ENCODE data around the gene PARD6B. TPM values are rescaled to one million over a fixed set of nuclear protein-coding genes. Genes with fewer than 3 reads are reported as not detected.

Gene PARD6B
- total and polyA plus RNA-seq, 2 of the 4 experiments (the other 2 are of a cell fraction): 0.17 to 0.90 TPM

DNA sequence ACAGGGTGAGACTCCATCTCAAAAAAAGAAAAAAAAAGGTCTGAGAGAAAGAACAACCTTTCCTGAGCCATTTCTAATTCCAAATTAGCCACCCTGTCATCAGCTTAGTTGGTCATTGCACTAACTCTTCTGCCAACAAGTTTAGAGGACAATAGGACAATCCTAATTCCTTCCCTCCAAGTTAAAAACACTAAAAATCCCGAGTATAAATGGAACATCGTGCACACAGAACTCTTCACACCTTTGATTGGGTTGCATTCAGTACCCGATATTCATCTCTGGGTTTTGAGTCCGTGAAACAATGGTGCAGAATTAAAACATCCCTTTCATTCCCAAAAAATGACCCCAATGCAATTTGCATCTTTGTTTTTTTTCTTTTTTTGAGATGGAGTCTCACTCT lies 23.0 kb downstream of the PARD6B start:
- no peak overlapping the region for H3K23ac ChIP-seq (ENCODE audit: low read depth, low read length)
- ChIA-PET CTCF (no interaction called here), POLR2A (ENCODE audit: unreplicated experiment) (no interaction called here)
- in situ Hi-C loops (cut with MboI; ENCODE audit: low sequenced_read_pairs) (no loop called here), dilution Hi-C loops (cut with HindIII; ENCODE audit: low sequenced_read_pairs, unreplicated experiment) (no loop called here), intact Hi-C loops (cut with micrococcal nuclease) (no loop called here)
- no peak overlapping the region for H3K4me3 ChIP-seq (ENCODE audit: insufficient read depth, low read depth, low read length)
- H4K91ac ChIP-seq (ENCODE audit: insufficient read depth, low read depth, low read length): no peak overlapping the region
- H3K79me1 ChIP-seq (ENCODE audit: low read depth in 1 of 2, low read length in 2 of 2): no peaks in the 10 kb centered on the region
- no peak overlapping the region for H2BK20ac ChIP-seq (ENCODE audit: low read depth, low read length)
- no peak overlapping the region for H2AFZ ChIP-seq (replicated peaks; ENCODE audit: low read length, poor library complexity)
- H3K14ac ChIP-seq (replicated peaks; ENCODE audit: low read depth, low read length): no peak overlapping the region
- no peak overlapping the region for H3K4me2 ChIP-seq (ENCODE audit: low read depth, low read length)
- BruUV-seq (replicated peaks): no TSS peak
- H2AK5ac ChIP-seq (ENCODE audit: low read depth, low read length): no peak overlapping the region
- H3K9ac ChIP-seq (ENCODE audit: low read depth, low read length): no peak overlapping the region
- no peaks in the 10 kb centered on the region for H3K9me1 ChIP-seq (ENCODE audit: insufficient read depth, low read length)
- WGBS, 2 experiments (ENCODE audit: extremely low coverage in 2 of 2, insufficient read length in 1 of 2): 93% methylated on average over 3 of the region's 4 CpGs; no CpG with 5 or more reads in 1 of the 2 experiments
- no peak overlapping the region for H3K27ac ChIP-seq (ENCODE audit: insufficient read depth, low read length)
- H2BK120ac ChIP-seq (ENCODE audit: low read depth, low read length): no peak overlapping the region
- H4K8ac ChIP-seq (ENCODE audit: low read depth in 2 of 2, low read length in 2 of 2): no peak overlapping the region
- no peak overlapping the region for H3K56ac ChIP-seq (ENCODE audit: extremely low read depth, insufficient read depth, low read length)
- TF ChIP-seq RFX5 (IDR thresholded peaks at IDR 0.05; ENCODE audit: low read depth, low read length): no peak
- TF ChIP-seq SMC3 (IDR thresholded peaks at IDR 0.05; ENCODE audit: low read depth, low read length): no peak
- no peak for TF ChIP-seq FOS (IDR thresholded peaks at IDR 0.05; ENCODE audit: low read depth, low read length)
- TF ChIP-seq, protein P1, sequence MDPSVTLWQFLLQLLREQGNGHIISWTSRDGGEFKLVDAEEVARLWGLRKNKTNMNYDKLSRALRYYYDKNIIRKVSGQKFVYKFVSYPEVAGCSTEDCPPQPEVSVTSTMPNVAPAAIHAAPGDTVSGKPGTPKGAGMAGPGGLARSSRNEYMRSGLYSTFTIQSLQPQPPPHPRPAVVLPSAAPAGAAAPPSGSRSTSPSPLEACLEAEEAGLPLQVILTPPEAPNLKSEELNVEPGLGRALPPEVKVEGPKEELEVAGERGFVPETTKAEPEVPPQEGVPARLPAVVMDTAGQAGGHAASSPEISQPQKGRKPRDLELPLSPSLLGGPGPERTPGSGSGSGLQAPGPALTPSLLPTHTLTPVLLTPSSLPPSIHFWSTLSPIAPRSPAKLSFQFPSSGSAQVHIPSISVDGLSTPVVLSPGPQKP (IDR thresholded peaks at IDR 0.05; ENCODE audit: borderline replicate concordance, low read depth, low read length): no peak
- TF ChIP-seq MAFK (IDR thresholded peaks at IDR 0.05; ENCODE audit: low read depth, low read length): no peak
- TF ChIP-seq RAD21 (IDR thresholded peaks at IDR 0.05; ENCODE audit: low read length): no peak
- TF ChIP-seq, protein P2, sequence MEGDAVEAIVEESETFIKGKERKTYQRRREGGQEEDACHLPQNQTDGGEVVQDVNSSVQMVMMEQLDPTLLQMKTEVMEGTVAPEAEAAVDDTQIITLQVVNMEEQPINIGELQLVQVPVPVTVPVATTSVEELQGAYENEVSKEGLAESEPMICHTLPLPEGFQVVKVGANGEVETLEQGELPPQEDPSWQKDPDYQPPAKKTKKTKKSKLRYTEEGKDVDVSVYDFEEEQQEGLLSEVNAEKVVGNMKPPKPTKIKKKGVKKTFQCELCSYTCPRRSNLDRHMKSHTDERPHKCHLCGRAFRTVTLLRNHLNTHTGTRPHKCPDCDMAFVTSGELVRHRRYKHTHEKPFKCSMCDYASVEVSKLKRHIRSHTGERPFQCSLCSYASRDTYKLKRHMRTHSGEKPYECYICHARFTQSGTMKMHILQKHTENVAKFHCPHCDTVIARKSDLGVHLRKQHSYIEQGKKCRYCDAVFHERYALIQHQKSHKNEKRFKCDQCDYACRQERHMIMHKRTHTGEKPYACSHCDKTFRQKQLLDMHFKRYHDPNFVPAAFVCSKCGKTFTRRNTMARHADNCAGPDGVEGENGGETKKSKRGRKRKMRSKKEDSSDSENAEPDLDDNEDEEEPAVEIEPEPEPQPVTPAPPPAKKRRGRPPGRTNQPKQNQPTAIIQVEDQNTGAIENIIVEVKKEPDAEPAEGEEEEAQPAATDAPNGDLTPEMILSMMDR (conservative IDR thresholded peaks at IDR 0.05; ENCODE audit: low read depth, low read length): no peak
- no peak for TF ChIP-seq RCOR1 (IDR thresholded peaks at IDR 0.05; ENCODE audit: insufficient replicate concordance, low read length)
- TF ChIP-seq MAZ (IDR thresholded peaks at IDR 0.05; ENCODE audit: borderline replicate concordance, low read depth, low read length): no peak
- TF ChIP-seq, protein P3, sequence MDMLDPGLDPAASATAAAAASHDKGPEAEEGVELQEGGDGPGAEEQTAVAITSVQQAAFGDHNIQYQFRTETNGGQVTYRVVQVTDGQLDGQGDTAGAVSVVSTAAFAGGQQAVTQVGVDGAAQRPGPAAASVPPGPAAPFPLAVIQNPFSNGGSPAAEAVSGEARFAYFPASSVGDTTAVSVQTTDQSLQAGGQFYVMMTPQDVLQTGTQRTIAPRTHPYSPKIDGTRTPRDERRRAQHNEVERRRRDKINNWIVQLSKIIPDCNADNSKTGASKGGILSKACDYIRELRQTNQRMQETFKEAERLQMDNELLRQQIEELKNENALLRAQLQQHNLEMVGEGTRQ (IDR thresholded peaks at IDR 0.05; ENCODE audit: low read depth, low read length): no peak
- TF ChIP-seq BHLHE40 (IDR thresholded peaks at IDR 0.05; ENCODE audit: low read depth, low read length): no peak
- TF ChIP-seq POLR2A (IDR thresholded peaks at IDR 0.05; ENCODE audit: low read depth, low read length): no peak
- no peak for TF ChIP-seq CEBPB (IDR thresholded peaks at IDR 0.05; ENCODE audit: low read depth, low read length)
- no peak for TF ChIP-seq MXI1 (IDR thresholded peaks at IDR 0.05; ENCODE audit: borderline replicate concordance, low read depth, low read length)
- no peak for TF ChIP-seq NFE2L2 (IDR thresholded peaks at IDR 0.05; ENCODE audit: low read depth, low read length)
- no peak for TF ChIP-seq CHD1 (IDR thresholded peaks at IDR 0.05; ENCODE audit: low read depth, low read length)
- no peak overlapping the region for H2BK5ac ChIP-seq (ENCODE audit: low read depth, low read length, poor library complexity, severe bottlenecking)
- no peaks in the 10 kb centered on the region for H3K36me3 ChIP-seq (ENCODE audit: control insufficient read depth, insufficient read depth, low read length)
- no peak overlapping the region for H2BK15ac ChIP-seq (ENCODE audit: low read depth, low read length)
- H2AK9ac ChIP-seq (replicated peaks; ENCODE audit: low read depth, low read length, poor library complexity): no peak overlapping the region
- no peak overlapping the region for H3K18ac ChIP-seq (ENCODE audit: low read depth, low read length)
- ATAC-seq (ENCODE audit: low read depth) (no peak), DNase-seq (no peak)
- no peak overlapping the region for H3K4ac ChIP-seq (ENCODE audit: low read depth, low read length)
- H3K9me3 ChIP-seq (ENCODE audit: control insufficient read depth, insufficient read depth, low read length): no peaks in the 10 kb centered on the region
- H4K5ac ChIP-seq (ENCODE audit: low read depth, low read length): no peak overlapping the region
- H4K20me1 ChIP-seq (ENCODE audit: insufficient read depth, low read length): no peaks in the 10 kb centered on the region
- peaks cover 2% of the 10 kb centered on the region; the same call in 1 of the 2 replicates for H3K27me3 ChIP-seq (ENCODE audit: control insufficient read depth, insufficient read depth, low read length)
- H3K4me1 ChIP-seq (ENCODE audit: control insufficient read depth, insufficient read depth, low read length): no peaks in the 10 kb centered on the region
